WERI-Rb-1 (cell line): ENCODE measurements around the gene NPHP4.

Source experiments
- DNase-seq: peaks from one replicate; pipeline ENCODE4 v3.0.0-alpha.2; 2020
- H3K27ac ChIP-seq: fragments of 250-450 bp; sonication (Bioruptor Pico); 2 replicates; pipeline ENCODE4 v1.5.1; 2020; ENCODE audit warnings: mild to moderate bottlenecking, moderate library complexity
- H3K27me3 ChIP-seq: fragments of 250-450 bp; sonication (Bioruptor Pico); 2 replicates; pipeline ENCODE4 v1.5.1; 2021; ENCODE audit warnings: mild to moderate bottlenecking, low read depth, moderate library complexity; ENCODE audit not compliant: insufficient read depth, severe bottlenecking
- H3K36me3 ChIP-seq: fragments of 250-450 bp; sonication (Bioruptor Pico); 2 replicates; pipeline ENCODE4 v1.5.1; 2020; ENCODE audit warnings: mild to moderate bottlenecking, moderate library complexity
- H3K4me3 ChIP-seq: 2 replicates; pipeline ENCODE4 v1.5.1; 2011; ENCODE audit warnings: low read depth, mild to moderate bottlenecking, control low read depth, low read length
- H3K9me3 ChIP-seq: fragments of 250-450 bp; sonication (Bioruptor Pico); 2 replicates; pipeline ENCODE4 v1.5.1; 2021; ENCODE audit warnings: mild to moderate bottlenecking, moderate library complexity; ENCODE audit not compliant: severe bottlenecking
- CTCF ChIP-seq: IDR thresholded peaks from 2 replicates; pipeline ENCODE4 v1.5.1; 2011; ENCODE audit warnings: low read depth, mild to moderate bottlenecking, control low read depth, inconsistent platforms, low read length

The NPHP4 gene

GRCh38 chr1:5868931-5869500, 123.2 kb downstream of the NPHP4 start:
- H3K36me3 ChIP-seq, result no peaks in the 10 kb centered on the region; the same call in none of the 2 replicates
- no peak overlapping the region for H3K4me3 ChIP-seq
- H3K27ac ChIP-seq, result no peak overlapping the region
- H3K27me3 ChIP-seq, result no peaks in the 10 kb centered on the region
- no peak for TF ChIP-seq CTCF
- no peak for DNase-seq
- H3K9me3 ChIP-seq, result no peaks in the 10 kb centered on the region

GRCh38 chr1:5865774-5866173, 126.5 kb downstream of the NPHP4 start:
- H3K9me3 ChIP-seq, result no peaks in the 10 kb centered on the region
- no peak overlapping the region for H3K4me3 ChIP-seq
- no peak for TF ChIP-seq CTCF
- H3K27ac ChIP-seq, result no peak overlapping the region
- DNase-seq, result no peak
- H3K36me3 ChIP-seq, result no peaks in the 10 kb centered on the region; the same call in none of the 2 replicates
- no peaks in the 10 kb centered on the region for H3K27me3 ChIP-seq

GRCh38 chr1:5865056-5865455, 127.2 kb downstream of the NPHP4 start:
- TF ChIP-seq CTCF, result no peak
- Histone ChIP-seq H3K27me3 (no peaks in the 10 kb centered on the region), H3K36me3 (no peaks in the 10 kb centered on the region; the same call in none of the 2 replicates), H3K9me3 (no peaks in the 10 kb centered on the region), H3K27ac (no peak overlapping the region), H3K4me3 (no peak overlapping the region)
- no peak for DNase-seq

- Histone ChIP-seq H3K4me3 (no peak overlapping the region), H3K27ac (no peak overlapping the region), H3K9me3 (no peaks in the 10 kb centered on the region), H3K36me3 (no peaks in the 10 kb centered on the region; the same call in 1 of the 2 replicates), H3K27me3 (no peaks in the 10 kb centered on the region)
- TF ChIP-seq CTCF, result no peak
- no peak for DNase-seq
Observed at GRCh38 chr1:5864256-5864655, 128.0 kb downstream of the NPHP4 start.

- no peak for DNase-seq
- H3K27me3 ChIP-seq, result no peaks in the 10 kb centered on the region
- no peak for TF ChIP-seq CTCF
- no peaks in the 10 kb centered on the region for H3K9me3 ChIP-seq
- H3K36me3 ChIP-seq, result no peaks in the 10 kb centered on the region; the same call in 1 of the 2 replicates
- H3K4me3 ChIP-seq, result no peak overlapping the region
- no peak overlapping the region for H3K27ac ChIP-seq
Observed at GRCh38 chr1:5863238-5863637, 129.0 kb downstream of the NPHP4 start.
